ENCODE data around the gene WDPCP.

GRCh38 chr2:63465633-63466032 lies 122.6 kb downstream of the WDPCP start:
- no peak for TF ChIP-seq CTCF (IDR thresholded peaks at IDR 0.05)
- TF ChIP-seq POLR2A (IDR thresholded peaks at IDR 0.05): no peak
